Astrocyte (in vitro differentiated cells and primary cell): ENCODE data around the gene CHN1. TPM values are rescaled to one million over a fixed set of nuclear protein-coding genes. Genes with fewer than 3 reads are reported as not detected.

Experiments used
- DNase-seq: peaks from one replicate; pipeline ENCODE4 v3.0.0-alpha.2; 2010; ENCODE audit warnings: low read depth
- FAIRE-seq: peaks from 2 replicates; lab custom pipeline; 2011; peaks lifted over from hg19 to GRCh38; lab: Jason Lieb, UNC
- H2AFZ ChIP-seq: 2 replicates; pipeline ENCODE4 v1.6.0; 2012; ENCODE audit warnings: low read depth, low read length, inconsistent platforms
- H3K27ac ChIP-seq: 2 replicates; pipeline ENCODE4 v1.5.1; 2011; ENCODE audit warnings: low read depth, low read length, inconsistent platforms
- H3K27me3 ChIP-seq: 2 replicates; pipeline ENCODE4 v1.6.0; 2011; ENCODE audit warnings: low read length, inconsistent platforms; ENCODE audit not compliant: insufficient read depth
- H3K36me3 ChIP-seq: 2 replicates; pipeline ENCODE4 v1.5.1; 2011; ENCODE audit warnings: low read length, inconsistent platforms; ENCODE audit not compliant: insufficient read depth
- H3K4me1 ChIP-seq: 2 replicates; pipeline ENCODE4 v1.5.1; 2011; ENCODE audit warnings: low read length, inconsistent platforms; ENCODE audit not compliant: insufficient read depth
- H3K4me2 ChIP-seq: 2 replicates; pipeline ENCODE4 v1.6.0; 2012; ENCODE audit warnings: low read length, inconsistent platforms
- H3K4me3 ChIP-seq: 2 replicates; pipeline ENCODE4 v1.5.1; 2011; ENCODE audit warnings: low read depth, mild to moderate bottlenecking, low read length, inconsistent platforms; ENCODE audit not compliant: insufficient read depth
- H3K79me2 ChIP-seq: 2 replicates; pipeline ENCODE4 v1.6.0; 2012; ENCODE audit warnings: mild to moderate bottlenecking, low read length, inconsistent platforms; ENCODE audit not compliant: insufficient read depth
- H3K9ac ChIP-seq: 2 replicates; pipeline ENCODE4 v1.6.0; 2012; ENCODE audit warnings: mild to moderate bottlenecking, low read length, inconsistent platforms
- H3K9me3 ChIP-seq: 2 replicates; pipeline ENCODE4 v1.5.1; 2012; ENCODE audit warnings: low read depth, mild to moderate bottlenecking, low read length, inconsistent platforms; ENCODE audit not compliant: insufficient read depth
- H4K20me1 ChIP-seq: 2 replicates; pipeline ENCODE4 v1.6.0; 2012; ENCODE audit warnings: low read length, inconsistent platforms; ENCODE audit not compliant: insufficient read depth
- H3K27ac Mint-ChIP-seq: one replicate; pipeline ENCODE4 v1.8.0; 2021; ENCODE audit warnings: mild to moderate bottlenecking, mixed read lengths; ENCODE audit not compliant: unreplicated experiment
- H3K27me3 Mint-ChIP-seq: one replicate; pipeline ENCODE4 v1.8.0; 2021; ENCODE audit warnings: low read depth, mixed read lengths; ENCODE audit not compliant: unreplicated experiment
- H3K36me3 Mint-ChIP-seq: one replicate; pipeline ENCODE4 v1.8.0; 2021; ENCODE audit warnings: low read depth, mixed read lengths; ENCODE audit not compliant: unreplicated experiment
- H3K4me1 Mint-ChIP-seq: one replicate; pipeline ENCODE4 v1.8.0; 2021; ENCODE audit warnings: low read depth, mixed read lengths; ENCODE audit not compliant: unreplicated experiment
- H3K4me3 Mint-ChIP-seq: one replicate; pipeline ENCODE4 v1.8.0; 2021; ENCODE audit warnings: mild to moderate bottlenecking, moderate library complexity, mixed read lengths; ENCODE audit not compliant: unreplicated experiment
- H3K9me3 Mint-ChIP-seq: one replicate; pipeline ENCODE4 v1.8.0; 2021; ENCODE audit warnings: mild to moderate bottlenecking, mixed read lengths; ENCODE audit not compliant: unreplicated experiment
- EZH2 ChIP-seq: IDR thresholded peaks from 2 replicates; pipeline ENCODE4 v1.6.1; 2012; ENCODE audit warnings: mild to moderate bottlenecking, low read length, inconsistent platforms; ENCODE audit not compliant: insufficient read depth
- total RNA-seq: library from RNA; stranded (reverse); gene quantifications from 2 replicates; pipeline ENCODE4 v1.2.1, GENCODE V29; 2021
- TF ChIP-seq, protein P1 (sequence below): IDR thresholded peaks from 2 replicates; pipeline ENCODE4 v1.5.1; 2011; ENCODE audit warnings: low read depth, mild to moderate bottlenecking, inconsistent platforms, low read length, moderate library complexity; ENCODE audit not compliant: insufficient read depth

CHN1 gene
- total RNA-seq, 1 donor from 2014 or later, result 23.9 TPM

DNA sequence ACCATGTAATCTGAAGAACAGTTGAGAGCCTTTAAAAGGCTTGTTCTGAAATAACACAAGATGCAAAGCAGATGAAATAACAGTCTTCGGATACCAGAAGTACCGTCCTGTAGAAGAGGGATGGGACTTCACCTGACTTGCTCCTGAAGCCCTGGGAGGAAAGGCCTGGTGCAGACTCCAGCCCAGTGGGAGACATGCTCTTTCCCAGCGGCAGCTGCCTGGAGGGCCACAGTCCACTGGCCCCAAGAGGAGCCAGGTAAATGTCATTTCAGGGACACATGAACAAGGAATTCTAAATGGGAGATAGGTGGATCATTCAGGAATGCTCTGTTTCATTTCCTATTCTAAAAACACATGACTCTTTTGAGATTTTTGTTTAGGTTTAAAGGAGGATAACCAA lies 22.6 kb upstream of the CHN1 start:
- Histone ChIP-seq H3K9ac (no peak overlapping the region), H3K27ac (no peak overlapping the region), H3K36me3 (no peaks in the 10 kb centered on the region), H3K79me2 (no peaks in the 10 kb centered on the region), H2AFZ (no peak overlapping the region), H3K4me1 (no peaks in the 10 kb centered on the region), H3K27me3 (no peaks in the 10 kb centered on the region), H3K4me2 (no peak overlapping the region), H3K4me3 (no peak overlapping the region), H3K9me3 (no peaks in the 10 kb centered on the region), H4K20me1 (no peaks in the 10 kb centered on the region)
- DNase-seq, result no peak
- H3K4me1 Mint-ChIP-seq, result no peaks in the 10 kb centered on the region
- FAIRE-seq, result no peak
- no peak overlapping the region for H3K27ac Mint-ChIP-seq
- no peaks in the 10 kb centered on the region for H3K27me3 Mint-ChIP-seq
- H3K9me3 Mint-ChIP-seq, result no peaks in the 10 kb centered on the region
- TF ChIP-seq, protein P1, sequence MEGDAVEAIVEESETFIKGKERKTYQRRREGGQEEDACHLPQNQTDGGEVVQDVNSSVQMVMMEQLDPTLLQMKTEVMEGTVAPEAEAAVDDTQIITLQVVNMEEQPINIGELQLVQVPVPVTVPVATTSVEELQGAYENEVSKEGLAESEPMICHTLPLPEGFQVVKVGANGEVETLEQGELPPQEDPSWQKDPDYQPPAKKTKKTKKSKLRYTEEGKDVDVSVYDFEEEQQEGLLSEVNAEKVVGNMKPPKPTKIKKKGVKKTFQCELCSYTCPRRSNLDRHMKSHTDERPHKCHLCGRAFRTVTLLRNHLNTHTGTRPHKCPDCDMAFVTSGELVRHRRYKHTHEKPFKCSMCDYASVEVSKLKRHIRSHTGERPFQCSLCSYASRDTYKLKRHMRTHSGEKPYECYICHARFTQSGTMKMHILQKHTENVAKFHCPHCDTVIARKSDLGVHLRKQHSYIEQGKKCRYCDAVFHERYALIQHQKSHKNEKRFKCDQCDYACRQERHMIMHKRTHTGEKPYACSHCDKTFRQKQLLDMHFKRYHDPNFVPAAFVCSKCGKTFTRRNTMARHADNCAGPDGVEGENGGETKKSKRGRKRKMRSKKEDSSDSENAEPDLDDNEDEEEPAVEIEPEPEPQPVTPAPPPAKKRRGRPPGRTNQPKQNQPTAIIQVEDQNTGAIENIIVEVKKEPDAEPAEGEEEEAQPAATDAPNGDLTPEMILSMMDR, result no peak
- no peak for TF ChIP-seq EZH2
- no peaks in the 10 kb centered on the region for H3K36me3 Mint-ChIP-seq
- H3K4me3 Mint-ChIP-seq, result no peak overlapping the region

DNA sequence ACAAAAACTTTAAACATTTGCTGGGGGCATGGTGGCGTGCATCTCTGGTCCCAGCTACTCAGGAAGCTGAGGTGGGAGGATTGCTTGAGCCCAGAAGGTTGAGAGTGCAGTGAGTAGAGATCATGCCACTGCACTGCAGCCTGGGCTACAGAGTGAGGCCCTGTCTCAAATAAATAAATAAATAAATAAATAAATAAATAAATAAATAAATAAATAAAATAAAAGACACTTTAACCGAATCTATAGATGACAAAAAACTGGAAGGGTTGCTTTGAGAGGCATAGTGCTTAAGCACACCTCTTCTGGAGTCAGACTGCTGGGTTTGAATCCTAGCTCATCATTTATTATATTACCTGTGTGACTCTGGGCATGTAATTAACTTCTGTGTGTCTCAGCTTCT lies 21.2 kb upstream of the CHN1 start:
- no peak overlapping the region for H3K4me2 ChIP-seq
- FAIRE-seq, result no peak
- no peaks in the 10 kb centered on the region for H3K4me1 ChIP-seq
- no peak overlapping the region for H2AFZ ChIP-seq
- no peak for TF ChIP-seq EZH2
- TF ChIP-seq, protein P1, result no peak
- no peak overlapping the region for H3K27ac ChIP-seq
- Mint-ChIP-seq H3K9me3 (no peaks in the 10 kb centered on the region), H3K27me3 (no peaks in the 10 kb centered on the region), H3K4me3 (no peak overlapping the region), H3K36me3 (no peaks in the 10 kb centered on the region), H3K4me1 (no peaks in the 10 kb centered on the region), H3K27ac (no peak overlapping the region)
- H3K27me3 ChIP-seq, result no peaks in the 10 kb centered on the region
- H4K20me1 ChIP-seq, result no peaks in the 10 kb centered on the region
- H3K36me3 ChIP-seq, result no peaks in the 10 kb centered on the region
- DNase-seq, result no peak
- H3K9me3 ChIP-seq, result no peaks in the 10 kb centered on the region
- H3K4me3 ChIP-seq, result no peak overlapping the region
- H3K9ac ChIP-seq, result no peak overlapping the region
- no peaks in the 10 kb centered on the region for H3K79me2 ChIP-seq

DNA sequence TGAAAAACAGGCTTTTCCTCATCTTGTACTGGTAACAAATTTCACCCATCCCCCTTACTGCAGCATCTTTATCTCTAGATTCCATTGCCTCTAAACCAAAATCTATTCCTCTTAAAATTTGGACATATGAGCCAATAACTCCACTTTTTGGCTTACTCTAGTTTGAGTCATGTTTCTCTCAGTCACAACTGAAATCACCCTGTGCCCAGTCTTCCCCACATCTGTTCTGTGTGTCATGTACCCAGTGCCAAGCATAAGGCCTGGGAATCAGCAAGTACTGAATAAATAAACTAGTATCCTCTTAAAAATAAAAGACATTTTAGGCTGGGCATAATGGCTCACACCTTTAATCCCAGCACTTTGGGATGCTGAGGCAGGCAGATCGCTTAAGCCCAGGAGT lies 20.8 kb upstream of the CHN1 start:
- Histone ChIP-seq H3K9ac (no peak overlapping the region), H3K79me2 (no peaks in the 10 kb centered on the region), H4K20me1 (no peaks in the 10 kb centered on the region), H3K4me2 (no peak overlapping the region), H3K36me3 (no peaks in the 10 kb centered on the region), H3K4me1 (no peaks in the 10 kb centered on the region), H3K9me3 (no peaks in the 10 kb centered on the region), H2AFZ (no peak overlapping the region), H3K27me3 (no peaks in the 10 kb centered on the region), H3K27ac (no peak overlapping the region), H3K4me3 (no peak overlapping the region)
- Mint-ChIP-seq H3K27me3 (no peaks in the 10 kb centered on the region), H3K27ac (no peak overlapping the region), H3K36me3 (no peaks in the 10 kb centered on the region), H3K9me3 (no peaks in the 10 kb centered on the region), H3K4me1 (no peaks in the 10 kb centered on the region), H3K4me3 (no peak overlapping the region)
- FAIRE-seq (no peak), DNase-seq (no peak)
- TF ChIP-seq, protein P1, result no peak
- TF ChIP-seq EZH2, result no peak
